ENCODE results near the gene CRTAC1. TPM values are rescaled to one million over a fixed set of nuclear protein-coding genes. Genes with fewer than 3 reads are reported as not detected.

CRTAC1 gene
- total RNA-seq, 1 experiment from 2014 or later = 0.20 TPM

DNA sequence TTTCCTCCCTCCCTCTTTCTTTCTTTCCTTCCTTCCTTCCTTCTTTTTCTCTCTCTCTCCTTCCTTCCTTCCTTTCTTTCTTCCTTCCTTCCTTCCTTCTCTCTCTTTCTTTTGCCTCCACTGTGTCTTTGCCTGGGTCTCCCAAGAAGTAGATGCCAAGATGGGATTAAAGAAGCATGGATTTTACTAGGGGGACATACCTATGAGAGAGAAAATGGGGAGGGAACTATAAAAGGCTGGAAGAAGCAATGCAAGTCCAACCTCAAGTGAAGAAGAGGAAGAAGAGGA lies 33.3 kb upstream of the CRTAC1 start:
- intact Hi-C loops (cut with micrococcal nuclease) = no loop called here
- DNase-seq (ENCODE audit: low read depth, low spot score) (no peak), ATAC-seq (no peak)
- Histone ChIP-seq H3K79me2 (ENCODE audit: insufficient read depth, low read length) (no peaks in the 10 kb centered on the region), H3K27ac (ENCODE audit: low read depth, low read length) (no peak overlapping the region), H3K4me2 (ENCODE audit: low read length) (no peak overlapping the region), H3K27me3 (ENCODE audit: insufficient read depth, low read length) (peaks cover 83% of the 10 kb centered on the region), H3K9ac (ENCODE audit: low read length) (no peak overlapping the region), H3K9me2 (ENCODE audit: insufficient read depth) (no peaks in the 10 kb centered on the region), H3K9me3 (ENCODE audit: control insufficient read depth in 1 of 2, insufficient read depth in 1 of 2, low read depth in 1 of 2, low read length in 2 of 2) (no peaks in the 10 kb centered on the region), H3K36me3 (ENCODE audit: control insufficient read depth in 1 of 2, insufficient read depth in 2 of 2, low read length in 2 of 2) (no peaks in the 10 kb centered on the region), H2AFZ (ENCODE audit: low read depth, low read length, poor library complexity, severe bottlenecking) (no peak overlapping the region), H3K4me1 (ENCODE audit: control insufficient read depth in 1 of 2, insufficient read depth in 2 of 2, low read length in 2 of 2) (no peaks in the 10 kb centered on the region), H3K4me3 (replicated peaks in 1 of 2; ENCODE audit: low read depth in 1 of 2, low read length in 2 of 2) (no peak overlapping the region), H4K20me1 (ENCODE audit: insufficient read depth) (no peaks in the 10 kb centered on the region)
- ChIA-PET CTCF (interaction anchor here (1.0 kb wide), 1 partner anchor 22 kb away, joined by 3 read pairs; no protein-coding TSS in a partner anchor), RAD21 (ENCODE audit: low non-redundant PET in 1 of 2, low total read pairs in 2 of 2, uncharacterized antibody in 2 of 2, unreplicated experiment in 2 of 2) (no interaction called here), POLR2A (no interaction called here)
- BruUV-seq (replicated peaks) = no TSS peak
- TF ChIP-seq, protein P1, sequence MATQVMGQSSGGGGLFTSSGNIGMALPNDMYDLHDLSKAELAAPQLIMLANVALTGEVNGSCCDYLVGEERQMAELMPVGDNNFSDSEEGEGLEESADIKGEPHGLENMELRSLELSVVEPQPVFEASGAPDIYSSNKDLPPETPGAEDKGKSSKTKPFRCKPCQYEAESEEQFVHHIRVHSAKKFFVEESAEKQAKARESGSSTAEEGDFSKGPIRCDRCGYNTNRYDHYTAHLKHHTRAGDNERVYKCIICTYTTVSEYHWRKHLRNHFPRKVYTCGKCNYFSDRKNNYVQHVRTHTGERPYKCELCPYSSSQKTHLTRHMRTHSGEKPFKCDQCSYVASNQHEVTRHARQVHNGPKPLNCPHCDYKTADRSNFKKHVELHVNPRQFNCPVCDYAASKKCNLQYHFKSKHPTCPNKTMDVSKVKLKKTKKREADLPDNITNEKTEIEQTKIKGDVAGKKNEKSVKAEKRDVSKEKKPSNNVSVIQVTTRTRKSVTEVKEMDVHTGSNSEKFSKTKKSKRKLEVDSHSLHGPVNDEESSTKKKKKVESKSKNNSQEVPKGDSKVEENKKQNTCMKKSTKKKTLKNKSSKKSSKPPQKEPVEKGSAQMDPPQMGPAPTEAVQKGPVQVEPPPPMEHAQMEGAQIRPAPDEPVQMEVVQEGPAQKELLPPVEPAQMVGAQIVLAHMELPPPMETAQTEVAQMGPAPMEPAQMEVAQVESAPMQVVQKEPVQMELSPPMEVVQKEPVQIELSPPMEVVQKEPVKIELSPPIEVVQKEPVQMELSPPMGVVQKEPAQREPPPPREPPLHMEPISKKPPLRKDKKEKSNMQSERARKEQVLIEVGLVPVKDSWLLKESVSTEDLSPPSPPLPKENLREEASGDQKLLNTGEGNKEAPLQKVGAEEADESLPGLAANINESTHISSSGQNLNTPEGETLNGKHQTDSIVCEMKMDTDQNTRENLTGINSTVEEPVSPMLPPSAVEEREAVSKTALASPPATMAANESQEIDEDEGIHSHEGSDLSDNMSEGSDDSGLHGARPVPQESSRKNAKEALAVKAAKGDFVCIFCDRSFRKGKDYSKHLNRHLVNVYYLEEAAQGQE (IDR thresholded peaks at IDR 0.05; ENCODE audit: low read depth) = no peak
- TF ChIP-seq SP1 (IDR thresholded peaks at IDR 0.05; ENCODE audit: low read depth) = no peak
- TF ChIP-seq ELF1 (IDR thresholded peaks at IDR 0.05; ENCODE audit: borderline replicate concordance, low read depth) = no peak
- TF ChIP-seq SIN3A (IDR thresholded peaks at IDR 0.05; ENCODE audit: low read depth) = no peak
- TF ChIP-seq EZH2 (IDR thresholded peaks at IDR 0.05) = no peak
- TF ChIP-seq SRF (IDR thresholded peaks at IDR 0.05; ENCODE audit: low read depth) = no peak
- no peak for TF ChIP-seq POLR2A (IDR thresholded peaks at IDR 0.05; ENCODE audit: borderline replicate concordance, extremely low read depth, insufficient read depth, insufficient read length)
- no peak for TF ChIP-seq ZNF274 (IDR thresholded peaks at IDR 0.05; ENCODE audit: low read depth, low read length)

DNA sequence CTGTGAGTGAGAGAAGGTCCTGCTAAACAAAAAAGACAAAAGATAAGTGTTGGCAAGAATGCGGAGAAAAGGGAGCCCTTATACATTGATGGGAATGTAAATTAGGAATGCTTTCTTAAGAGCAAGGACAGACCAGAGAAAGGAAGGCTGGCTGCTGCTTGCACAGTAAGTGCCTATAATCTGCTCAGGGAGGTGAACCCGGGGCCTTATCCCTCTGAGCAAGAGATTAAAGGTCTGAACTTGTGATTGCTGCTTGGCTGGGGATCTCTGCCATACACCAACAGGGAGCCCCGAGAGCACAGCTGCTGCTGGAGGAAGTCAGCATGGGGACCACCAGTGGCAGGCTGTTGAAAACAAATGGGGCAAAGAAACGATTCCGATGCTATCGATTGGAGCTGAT lies 32.0 kb upstream of the CRTAC1 start:
- intact Hi-C loops (cut with micrococcal nuclease) = no loop called here
- POLR2A ChIA-PET = no interaction called here
- TF ChIP-seq, protein P2, sequence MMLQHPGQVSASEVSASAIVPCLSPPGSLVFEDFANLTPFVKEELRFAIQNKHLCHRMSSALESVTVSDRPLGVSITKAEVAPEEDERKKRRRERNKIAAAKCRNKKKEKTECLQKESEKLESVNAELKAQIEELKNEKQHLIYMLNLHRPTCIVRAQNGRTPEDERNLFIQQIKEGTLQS (IDR thresholded peaks at IDR 0.05) = no peak
- TF ChIP-seq ZFX (IDR thresholded peaks at IDR 0.05) = no peak

More for the DNA sequence above, 32.0 kb upstream of the CRTAC1 start:
- no peaks in the 10 kb centered on the region for H3K36me3 ChIP-seq (ENCODE audit: control insufficient read depth in 1 of 2, insufficient read depth in 2 of 2, low read length in 2 of 2)
- no peak overlapping the region for H3K4me3 ChIP-seq (replicated peaks in 1 of 2; ENCODE audit: low read depth in 1 of 2, low read length in 2 of 2)
- DNase-seq (ENCODE audit: low read depth, low spot score) (no peak), ATAC-seq (no peak)
- BruUV-seq (replicated peaks) = no TSS peak
- no peaks in the 10 kb centered on the region for H4K20me1 ChIP-seq (ENCODE audit: insufficient read depth)
- no peak overlapping the region for H3K9ac ChIP-seq (ENCODE audit: low read length)
- RAD21 ChIA-PET (ENCODE audit: low non-redundant PET in 1 of 2, low total read pairs in 2 of 2, uncharacterized antibody in 2 of 2, unreplicated experiment in 2 of 2) = no interaction called here
- H3K4me1 ChIP-seq (ENCODE audit: control insufficient read depth in 1 of 2, insufficient read depth in 2 of 2, low read length in 2 of 2) = no peaks in the 10 kb centered on the region
- H3K27ac ChIP-seq (ENCODE audit: low read depth, low read length) = no peak overlapping the region
- CTCF ChIA-PET = no interaction called here
- no peaks in the 10 kb centered on the region for H3K9me2 ChIP-seq (ENCODE audit: insufficient read depth)
- no peaks in the 10 kb centered on the region for H3K79me2 ChIP-seq (ENCODE audit: insufficient read depth, low read length)
- H3K4me2 ChIP-seq (ENCODE audit: low read length) = no peak overlapping the region
- no peak overlapping the region for H2AFZ ChIP-seq (ENCODE audit: low read depth, low read length, poor library complexity, severe bottlenecking)
- H3K9me3 ChIP-seq (ENCODE audit: control insufficient read depth in 1 of 2, insufficient read depth in 1 of 2, low read depth in 1 of 2, low read length in 2 of 2) = no peaks in the 10 kb centered on the region
- peaks cover 83% of the 10 kb centered on the region for H3K27me3 ChIP-seq (ENCODE audit: insufficient read depth, low read length)

Measured in HCT116 (cell line).